AG04449 (cell line): Measurements from ENCODE around the gene PALM.
"Not testable (repeated sequence)": the region's sequence is repeated elsewhere in the genome, so short reads cannot be mapped to it uniquely, and the experiment has no call there.

Experiments
- CTCF ChIA-PET: fragments of 350-600 bp; formaldehyde crosslinking; extraction: SDS; loops from one replicate; lab custom pipeline; 2021; ENCODE audit warnings: antibody characterized with exemption; lab: Yijun Ruan, JAX
- POLR2A ChIA-PET: fragments of 400-600, 350-600 bp; formaldehyde crosslinking; extraction: SDS; loops from one replicate; lab custom pipeline; 2020; ENCODE audit warnings: antibody characterized with exemption, inconsistent platforms; lab: Yijun Ruan, JAX
- DNase-seq: peaks from one replicate; pipeline ENCODE4 v3.0.0-alpha.2; 2010; ENCODE audit warnings: low read depth, low spot score
- H3K4me3 ChIP-seq: 2 replicates; pipeline ENCODE4 v1.5.1; 2011; ENCODE audit warnings: low read depth, mild to moderate bottlenecking, control low read depth, low read length
- CTCF ChIP-seq: IDR thresholded peaks from one replicate; pipeline ENCODE4 v1.5.1; 2011; ENCODE audit warnings: mild to moderate bottlenecking, moderate library complexity, low read length, control low read depth, inconsistent platforms; ENCODE audit not compliant: insufficient read depth; ENCODE audit errors: missing control alignments

PALM gene

DNA sequence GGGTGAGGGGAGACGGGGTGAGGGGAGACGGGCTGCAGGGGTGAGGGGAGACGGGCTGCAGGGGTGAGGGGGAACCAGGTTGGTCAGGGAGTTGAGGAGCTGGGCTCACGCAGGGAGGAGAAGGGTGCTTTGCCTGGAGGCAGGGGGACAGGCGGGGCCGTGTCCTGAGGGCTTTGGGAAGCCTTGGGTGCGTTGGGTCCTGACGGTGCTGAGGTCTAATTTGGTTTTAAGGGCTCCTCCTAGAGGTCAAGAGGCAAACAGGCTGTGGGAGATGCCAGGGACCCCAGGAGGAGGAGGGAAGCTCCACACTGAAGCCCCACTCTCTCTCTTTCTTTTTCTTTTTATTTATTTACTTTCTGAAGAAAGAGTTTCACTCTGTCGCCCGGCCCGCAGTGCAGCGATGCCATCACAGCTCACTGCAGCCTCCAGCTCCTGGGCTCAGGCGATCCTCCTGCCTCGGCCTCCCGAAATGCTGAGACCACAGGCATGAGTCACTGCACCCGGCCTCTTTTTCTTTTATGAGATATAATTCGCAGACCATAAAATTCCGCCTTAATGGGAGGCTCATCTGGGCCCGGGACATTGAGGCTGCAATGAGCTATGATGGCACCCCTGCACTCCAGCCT is 32.9 kb downstream of the PALM start:
- DNase-seq = no peak
- TF ChIP-seq CTCF = no peak
- no peak overlapping the region for H3K4me3 ChIP-seq
- ChIA-PET CTCF (interaction anchor here (0.9 to 1.2 kb wide), 2 partner anchors 11 to 78 kb away, joined by 3 to 4 read pairs; partner anchors contain the start of gene RNF126), POLR2A (no interaction called here)

DNA sequence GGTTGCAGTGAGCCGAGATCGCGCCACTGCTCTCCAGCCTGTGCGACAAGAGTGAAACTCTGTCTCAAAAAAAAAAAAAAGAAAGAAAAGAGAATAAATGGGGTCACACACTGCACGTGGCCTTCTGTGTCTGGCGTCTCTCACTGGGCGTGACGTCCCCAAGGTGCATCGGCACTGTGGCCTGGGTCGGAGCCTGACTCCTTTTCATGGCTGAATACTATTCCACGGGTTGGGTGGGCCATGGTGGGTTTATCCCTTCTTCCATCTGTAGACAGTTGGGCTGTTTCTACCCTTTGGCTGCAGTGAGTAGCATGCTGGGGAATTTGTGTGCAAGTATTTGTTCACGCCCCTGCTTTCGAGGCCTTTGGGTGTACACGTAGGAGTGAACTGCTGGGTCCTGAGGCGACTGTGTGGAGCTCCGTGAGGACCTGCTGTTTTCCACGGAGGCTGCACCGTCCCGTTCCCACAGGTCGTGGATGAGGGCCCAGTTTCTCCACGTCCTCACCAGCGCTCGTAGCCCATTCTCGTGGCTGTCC is 33.9 kb downstream of the PALM start:
- ChIA-PET CTCF (interaction anchor here (1.2 kb wide), 1 partner anchor 12 kb away, joined by 3 read pairs; no protein-coding TSS in a partner anchor), POLR2A (no interaction called here)
- no peak overlapping the region for H3K4me3 ChIP-seq
- no peak for DNase-seq
- TF ChIP-seq CTCF = no peak

GRCh38 chr19:743168-743687 is 34.5 kb downstream of the PALM start:
- no peak for TF ChIP-seq CTCF
- POLR2A ChIA-PET = no interaction called here
- H3K4me3 ChIP-seq = no peak overlapping the region
- no peak for DNase-seq
- CTCF ChIA-PET = no interaction called here

- DNase-seq, POLR2A ChIA-PET: not testable (repeated sequence)
- CTCF ChIA-PET = interaction anchor here (2.2 kb wide), 1 partner anchor 11 kb away, joined by 12 read pairs; no protein-coding TSS in a partner anchor
Observed at GRCh38 chr19:745138-745537, 36.4 kb downstream of the PALM start.

GRCh38 chr19:746208-746819 is 37.6 kb downstream of the PALM start:
- TF ChIP-seq CTCF = no peak
- DNase-seq = no peak
- H3K4me3 ChIP-seq = no peak overlapping the region
- ChIA-PET POLR2A (no interaction called here), CTCF (interaction anchor here (1.0 kb wide), 1 partner anchor 9 kb away, joined by 5 read pairs; no protein-coding TSS in a partner anchor)

More at GRCh38 chr19:745138-745537, 36.4 kb downstream of the PALM start:
- not testable (repeated sequence) for H3K4me3 ChIP-seq

DNA sequence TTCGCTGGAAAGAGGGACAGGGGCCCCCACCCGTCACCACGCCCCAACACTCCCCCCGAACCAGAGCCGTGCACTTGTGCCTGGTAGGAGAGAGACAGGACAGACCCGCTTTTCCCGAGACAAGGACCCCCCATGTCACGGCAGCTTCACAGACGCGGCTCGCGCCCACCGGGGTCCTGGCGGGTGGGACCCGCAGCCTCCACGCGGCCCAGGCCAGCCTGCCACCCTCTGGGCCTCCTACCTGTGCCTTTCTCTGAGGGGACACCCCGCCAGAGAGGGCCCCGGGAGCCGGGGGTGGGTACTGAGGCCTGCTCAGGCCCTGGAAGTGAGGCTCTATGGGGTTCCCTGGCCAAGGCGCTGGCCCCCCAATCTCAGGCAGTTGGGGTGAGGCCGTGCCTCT is 38.2 kb downstream of the PALM start:
- CTCF ChIA-PET = interaction anchor here (1.3 to 1.9 kb wide), 2 partner anchors 10 to 13 kb away, joined by 3 to 7 read pairs; no protein-coding TSS in a partner anchor
- POLR2A ChIA-PET = no interaction called here
- no peak for DNase-seq
- TF ChIP-seq CTCF = no peak
- H3K4me3 ChIP-seq = no peak overlapping the region
